Measurements from ENCODE around the gene ULBP3. TPM values are rescaled to one million over a fixed set of nuclear protein-coding genes. Genes with fewer than 3 reads are reported as not detected.

The ULBP3 gene
- total RNA-seq, 1 donor from 2014 or later: 12.4 TPM

GRCh38 chr6:150112233-150112632 is 43.3 kb upstream of the ULBP3 start:
- no peak for TF ChIP-seq CTCF (conservative IDR thresholded peaks at IDR 0.05)
- no peak for DNase-seq (ENCODE audit: extremely low spot score, unreplicated experiment)
- H3K27me3 Mint-ChIP-seq: peaks cover 9% of the 10 kb centered on the region
- H3K4me1 Mint-ChIP-seq (ENCODE audit: unreplicated experiment): no peaks in the 10 kb centered on the region
- H3K9me3 Mint-ChIP-seq: no peaks in the 10 kb centered on the region
- H3K27ac Mint-ChIP-seq: no peak overlapping the region
- H3K4me3 Mint-ChIP-seq: no peak overlapping the region
- H3K36me3 Mint-ChIP-seq: no peaks in the 10 kb centered on the region

- H3K4me1 Mint-ChIP-seq (ENCODE audit: unreplicated experiment): no peaks in the 10 kb centered on the region
- H3K4me3 Mint-ChIP-seq: no peak overlapping the region
- no peaks in the 10 kb centered on the region for H3K36me3 Mint-ChIP-seq
- H3K27me3 Mint-ChIP-seq: no peaks in the 10 kb centered on the region
- H3K9me3 Mint-ChIP-seq: peaks cover 4% of the 10 kb centered on the region
- TF ChIP-seq CTCF (conservative IDR thresholded peaks at IDR 0.05): no peak
- no peak for DNase-seq (ENCODE audit: extremely low spot score, unreplicated experiment)
- no peak overlapping the region for H3K27ac Mint-ChIP-seq
Measured at GRCh38 chr6:150102750-150103270, 33.9 kb upstream of the ULBP3 start.

- Mint-ChIP-seq H3K27ac (no peak overlapping the region), H3K36me3 (no peaks in the 10 kb centered on the region), H3K4me3 (no peak overlapping the region), H3K9me3 (peaks cover 4% of the 10 kb centered on the region), H3K4me1 (ENCODE audit: unreplicated experiment) (no peaks in the 10 kb centered on the region), H3K27me3 (peaks cover under 1% of the 10 kb centered on the region)
- no peak for TF ChIP-seq CTCF (conservative IDR thresholded peaks at IDR 0.05)
- no peak for DNase-seq (ENCODE audit: extremely low spot score, unreplicated experiment)
Measured at GRCh38 chr6:150100745-150101144, 31.8 kb upstream of the ULBP3 start.

- H3K4me3 Mint-ChIP-seq: no peak overlapping the region
- peaks cover 4% of the 10 kb centered on the region for H3K9me3 Mint-ChIP-seq
- no peak for DNase-seq (ENCODE audit: extremely low spot score, unreplicated experiment)
- TF ChIP-seq CTCF (conservative IDR thresholded peaks at IDR 0.05): no peak
- H3K4me1 Mint-ChIP-seq (ENCODE audit: unreplicated experiment): no peaks in the 10 kb centered on the region
- H3K27me3 Mint-ChIP-seq: peaks cover 8% of the 10 kb centered on the region
- H3K36me3 Mint-ChIP-seq: no peaks in the 10 kb centered on the region
- H3K27ac Mint-ChIP-seq: no peak overlapping the region
Measured at GRCh38 chr6:150099953-150100352, 31.0 kb upstream of the ULBP3 start.

GRCh38 chr6:150099546-150099945 is 30.6 kb upstream of the ULBP3 start:
- Mint-ChIP-seq H3K27me3 (peaks cover 11% of the 10 kb centered on the region), H3K4me3 (no peak overlapping the region), H3K9me3 (peaks cover 4% of the 10 kb centered on the region), H3K36me3 (no peaks in the 10 kb centered on the region), H3K27ac (no peak overlapping the region), H3K4me1 (ENCODE audit: unreplicated experiment) (no peaks in the 10 kb centered on the region)
- no peak for DNase-seq (ENCODE audit: extremely low spot score, unreplicated experiment)
- TF ChIP-seq CTCF (conservative IDR thresholded peaks at IDR 0.05): no peak

- H3K4me1 Mint-ChIP-seq (ENCODE audit: unreplicated experiment): peaks cover 7% of the 10 kb centered on the region
- no peaks in the 10 kb centered on the region for H3K36me3 Mint-ChIP-seq
- peaks cover 4% of the 10 kb centered on the region for H3K9me3 Mint-ChIP-seq
- TF ChIP-seq CTCF (conservative IDR thresholded peaks at IDR 0.05): no peak
- no peak overlapping the region for H3K27ac Mint-ChIP-seq
- H3K27me3 Mint-ChIP-seq: peaks cover 14% of the 10 kb centered on the region
- DNase-seq (ENCODE audit: extremely low spot score, unreplicated experiment): no peak
- no peak overlapping the region for H3K4me3 Mint-ChIP-seq
Measured at GRCh38 chr6:150098155-150098554, 29.2 kb upstream of the ULBP3 start.

Measured in type B pancreatic cell (in vitro differentiated cells).